Liver (tissue), 3 donors: ENCODE results near the gene DAD1.

ENCODE experiments used
- JUND ChIP-seq, 2 donors: IDR thresholded peaks; 2 replicates each; pipeline ENCODE4 v1.6.1; 2016; ENCODE audit warnings: antibody characterized with exemption in 2 of 2
- MAX ChIP-seq: IDR thresholded peaks from 2 replicates; pipeline ENCODE4 v1.6.1; 2016; ENCODE audit warnings: antibody characterized with exemption
- SP1 ChIP-seq: IDR thresholded peaks from 2 replicates; pipeline ENCODE4 v1.6.1; 2018; ENCODE audit warnings: antibody characterized with exemption, mild to moderate bottlenecking
- TAF1 ChIP-seq: conservative IDR thresholded peaks from 2 replicates; pipeline ENCODE4 v1.6.1; 2016; ENCODE audit warnings: antibody characterized with exemption, mild to moderate bottlenecking
- YY1 ChIP-seq: IDR thresholded peaks from 2 replicates; pipeline ENCODE4 v1.6.1; 2016; ENCODE audit warnings: antibody characterized with exemption, mild to moderate bottlenecking
- ZBTB33 ChIP-seq: IDR thresholded peaks from 2 replicates; pipeline ENCODE4 v1.6.1; 2016; ENCODE audit warnings: antibody characterized with exemption
- TF ChIP-seq, protein P1 (sequence below): fragments of 150-350 bp; IDR thresholded peaks from 2 replicates; pipeline ENCODE4 v1.5.1; 2017; ENCODE audit warnings: improper control_type of control experiment, low read depth, low read length; ENCODE audit not compliant: missing input control
- TF ChIP-seq, protein P2 (sequence below): IDR thresholded peaks from 2 replicates; pipeline ENCODE4 v1.6.1; 2016; ENCODE audit warnings: antibody characterized with exemption
- TF ChIP-seq, protein P3 (sequence below): IDR thresholded peaks from 2 replicates; pipeline ENCODE4 v1.6.1; 2016; ENCODE audit warnings: antibody characterized with exemption, mild to moderate bottlenecking
- donor health status: healthy.
- donor health status: healthy.

DNA sequence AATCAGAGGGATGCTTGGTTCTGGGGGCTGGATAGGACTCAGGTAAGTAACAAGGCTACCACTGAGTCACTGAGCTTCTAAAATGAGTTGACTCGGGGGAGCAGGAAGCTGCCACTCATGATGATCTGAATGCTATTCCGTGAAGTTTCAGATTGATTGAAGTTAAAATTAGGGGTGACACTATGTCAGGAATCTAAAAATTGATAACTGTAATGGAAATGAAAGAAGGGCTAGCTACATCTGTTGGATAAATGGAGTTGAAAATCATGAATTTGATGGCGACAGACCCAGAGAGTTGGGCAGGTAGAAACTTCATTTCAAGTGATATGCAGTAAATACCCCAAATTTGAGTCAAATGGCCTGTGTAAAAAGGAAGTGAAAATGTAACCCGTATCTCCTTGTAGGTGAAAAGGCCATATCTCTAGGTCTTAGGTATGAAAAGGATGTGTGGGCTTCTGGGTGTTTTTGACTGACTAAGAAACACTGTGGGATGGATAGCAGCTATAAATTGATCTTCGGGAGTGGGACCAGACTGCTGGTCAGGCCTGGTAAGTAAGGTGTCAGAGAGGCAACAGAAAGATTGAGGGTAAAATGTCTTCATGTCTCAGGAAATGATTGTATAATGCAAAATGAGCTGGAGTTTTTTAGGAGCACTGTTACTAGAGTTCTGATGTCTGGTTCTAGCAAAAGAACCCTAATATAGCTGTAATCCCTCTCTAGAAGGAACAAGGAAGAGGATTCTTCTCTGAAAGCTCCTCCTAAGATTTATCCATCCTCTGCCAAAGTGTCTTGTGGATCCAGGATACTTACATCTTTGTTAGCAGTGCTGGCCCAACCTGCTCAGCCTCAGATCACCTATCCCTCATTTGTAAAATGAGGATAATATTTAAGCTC is 57.3 kb downstream of the DAD1 start:
- TF ChIP-seq, protein P1, sequence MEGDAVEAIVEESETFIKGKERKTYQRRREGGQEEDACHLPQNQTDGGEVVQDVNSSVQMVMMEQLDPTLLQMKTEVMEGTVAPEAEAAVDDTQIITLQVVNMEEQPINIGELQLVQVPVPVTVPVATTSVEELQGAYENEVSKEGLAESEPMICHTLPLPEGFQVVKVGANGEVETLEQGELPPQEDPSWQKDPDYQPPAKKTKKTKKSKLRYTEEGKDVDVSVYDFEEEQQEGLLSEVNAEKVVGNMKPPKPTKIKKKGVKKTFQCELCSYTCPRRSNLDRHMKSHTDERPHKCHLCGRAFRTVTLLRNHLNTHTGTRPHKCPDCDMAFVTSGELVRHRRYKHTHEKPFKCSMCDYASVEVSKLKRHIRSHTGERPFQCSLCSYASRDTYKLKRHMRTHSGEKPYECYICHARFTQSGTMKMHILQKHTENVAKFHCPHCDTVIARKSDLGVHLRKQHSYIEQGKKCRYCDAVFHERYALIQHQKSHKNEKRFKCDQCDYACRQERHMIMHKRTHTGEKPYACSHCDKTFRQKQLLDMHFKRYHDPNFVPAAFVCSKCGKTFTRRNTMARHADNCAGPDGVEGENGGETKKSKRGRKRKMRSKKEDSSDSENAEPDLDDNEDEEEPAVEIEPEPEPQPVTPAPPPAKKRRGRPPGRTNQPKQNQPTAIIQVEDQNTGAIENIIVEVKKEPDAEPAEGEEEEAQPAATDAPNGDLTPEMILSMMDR, result no peak
- TF ChIP-seq, protein P2, sequence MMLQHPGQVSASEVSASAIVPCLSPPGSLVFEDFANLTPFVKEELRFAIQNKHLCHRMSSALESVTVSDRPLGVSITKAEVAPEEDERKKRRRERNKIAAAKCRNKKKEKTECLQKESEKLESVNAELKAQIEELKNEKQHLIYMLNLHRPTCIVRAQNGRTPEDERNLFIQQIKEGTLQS, result no peak
- TF ChIP-seq MAX (no peak), SP1 (no peak), YY1 (no peak), TAF1 (no peak), ZBTB33 (no peak), JUND (IDR thresholded peaks at IDR 0.05) (no peak)
- TF ChIP-seq, protein P3, sequence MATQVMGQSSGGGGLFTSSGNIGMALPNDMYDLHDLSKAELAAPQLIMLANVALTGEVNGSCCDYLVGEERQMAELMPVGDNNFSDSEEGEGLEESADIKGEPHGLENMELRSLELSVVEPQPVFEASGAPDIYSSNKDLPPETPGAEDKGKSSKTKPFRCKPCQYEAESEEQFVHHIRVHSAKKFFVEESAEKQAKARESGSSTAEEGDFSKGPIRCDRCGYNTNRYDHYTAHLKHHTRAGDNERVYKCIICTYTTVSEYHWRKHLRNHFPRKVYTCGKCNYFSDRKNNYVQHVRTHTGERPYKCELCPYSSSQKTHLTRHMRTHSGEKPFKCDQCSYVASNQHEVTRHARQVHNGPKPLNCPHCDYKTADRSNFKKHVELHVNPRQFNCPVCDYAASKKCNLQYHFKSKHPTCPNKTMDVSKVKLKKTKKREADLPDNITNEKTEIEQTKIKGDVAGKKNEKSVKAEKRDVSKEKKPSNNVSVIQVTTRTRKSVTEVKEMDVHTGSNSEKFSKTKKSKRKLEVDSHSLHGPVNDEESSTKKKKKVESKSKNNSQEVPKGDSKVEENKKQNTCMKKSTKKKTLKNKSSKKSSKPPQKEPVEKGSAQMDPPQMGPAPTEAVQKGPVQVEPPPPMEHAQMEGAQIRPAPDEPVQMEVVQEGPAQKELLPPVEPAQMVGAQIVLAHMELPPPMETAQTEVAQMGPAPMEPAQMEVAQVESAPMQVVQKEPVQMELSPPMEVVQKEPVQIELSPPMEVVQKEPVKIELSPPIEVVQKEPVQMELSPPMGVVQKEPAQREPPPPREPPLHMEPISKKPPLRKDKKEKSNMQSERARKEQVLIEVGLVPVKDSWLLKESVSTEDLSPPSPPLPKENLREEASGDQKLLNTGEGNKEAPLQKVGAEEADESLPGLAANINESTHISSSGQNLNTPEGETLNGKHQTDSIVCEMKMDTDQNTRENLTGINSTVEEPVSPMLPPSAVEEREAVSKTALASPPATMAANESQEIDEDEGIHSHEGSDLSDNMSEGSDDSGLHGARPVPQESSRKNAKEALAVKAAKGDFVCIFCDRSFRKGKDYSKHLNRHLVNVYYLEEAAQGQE, result no peak
